LNCaP clone FGC (cell line): ENCODE data around the gene DDX10.
A peak's percentile ranks its signal among the peaks of the same experiment; 100 is the strongest.

Experiments used
- DNase-seq: peaks from one replicate; pipeline ENCODE4 v3.0.0-alpha.2; 2011; ENCODE audit warnings: low read depth
- H3K4me3 ChIP-seq: 2 replicates; pipeline ENCODE4 v1.5.1; 2011; ENCODE audit warnings: mild to moderate bottlenecking, low read depth, low read length, control low read depth
- CTCF ChIP-seq: IDR thresholded peaks from 2 replicates; pipeline ENCODE4 v1.5.1; 2012; ENCODE audit warnings: mild to moderate bottlenecking; ENCODE audit not compliant: control insufficient read depth, insufficient read depth; ENCODE audit errors: extremely low read depth

DDX10 gene

GRCh38 chr11:108654994-108655631 lies 9.8 kb upstream of the DDX10 start:
- H3K4me3 ChIP-seq: no peak overlapping the region
- peak; percentile 61 for DNase-seq
- peak; percentile 78 for TF ChIP-seq CTCF

- H3K4me3 ChIP-seq: no peak overlapping the region
- TF ChIP-seq CTCF: no peak
- DNase-seq: no peak
These were observed 2.2 kb upstream of the DDX10 start for GRCh38 chr11:108662700-108663099.

- TF ChIP-seq CTCF: no peak
- no peak overlapping the region for H3K4me3 ChIP-seq
- no peak for DNase-seq
These were observed 1.6 kb upstream of the DDX10 start for GRCh38 chr11:108663154-108663877.

- DNase-seq: no peak
- no peak overlapping the region; the same call in 1 of the 2 replicates for H3K4me3 ChIP-seq
- TF ChIP-seq CTCF: no peak
These were observed 1.5 kb downstream of the DDX10 start for GRCh38 chr11:108666373-108666772.

- DNase-seq: no peak
- no peak overlapping the region for H3K4me3 ChIP-seq
- no peak for TF ChIP-seq CTCF
These were observed 4.4 kb downstream of the DDX10 start for GRCh38 chr11:108669286-108669685.

GRCh38 chr11:108669711-108670110 lies 4.8 kb downstream of the DDX10 start:
- H3K4me3 ChIP-seq: no peak overlapping the region
- no peak for DNase-seq
- no peak for TF ChIP-seq CTCF
